KOPT-K1 (cell line): ENCODE results near the gene ST3GAL3.
"Not testable (repeated sequence)": the region's sequence is repeated elsewhere in the genome, so short reads cannot be mapped to it uniquely, and the experiment has no call there.

Experiments used
- H3K27ac ChIP-seq: fragments of 200-600 bp; sonication (generic); 2 replicates; pipeline ENCODE4 v1.5.1; 2016; ENCODE audit warnings: antibody characterized with exemption, mild to moderate bottlenecking, low read depth, low read length; ENCODE audit not compliant: poor library complexity, severe bottlenecking
- H3K36me3 ChIP-seq: fragments of 200-600 bp; sonication (generic); 2 replicates; pipeline ENCODE4 v1.5.1; 2017; ENCODE audit warnings: antibody characterized with exemption, mild to moderate bottlenecking, low read length, moderate library complexity; ENCODE audit not compliant: insufficient read depth
- H3K9me3 ChIP-seq: fragments of 200-600 bp; sonication (generic); 2 replicates; pipeline ENCODE4 v1.5.1; 2017; ENCODE audit warnings: antibody characterized with exemption, low read length, mild to moderate bottlenecking; ENCODE audit not compliant: insufficient read depth, poor library complexity, severe bottlenecking

The ST3GAL3 gene

GRCh38 chr1:43716559-43717281, 9.4 kb downstream of the ST3GAL3 start:
- no peak overlapping the region for H3K27ac ChIP-seq
- H3K9me3 ChIP-seq = no peaks in the 10 kb centered on the region
- no peaks in the 10 kb centered on the region for H3K36me3 ChIP-seq

GRCh38 chr1:43719063-43719462, 11.7 kb downstream of the ST3GAL3 start:
- Histone ChIP-seq H3K27ac (no peak overlapping the region), H3K9me3 (no peaks in the 10 kb centered on the region), H3K36me3 (no peaks in the 10 kb centered on the region)

GRCh38 chr1:43719670-43720419, 12.5 kb downstream of the ST3GAL3 start:
- H3K36me3 ChIP-seq, H3K9me3 ChIP-seq, H3K27ac ChIP-seq: not testable (repeated sequence)

GRCh38 chr1:43722810-43723209, 15.5 kb downstream of the ST3GAL3 start:
- Histone ChIP-seq H3K27ac (no peak overlapping the region), H3K9me3 (no peaks in the 10 kb centered on the region), H3K36me3 (no peaks in the 10 kb centered on the region)

- no peak overlapping the region for H3K27ac ChIP-seq
- no peaks in the 10 kb centered on the region for H3K9me3 ChIP-seq
- H3K36me3 ChIP-seq = no peaks in the 10 kb centered on the region
Measured at GRCh38 chr1:43729816-43730463, 22.6 kb downstream of the ST3GAL3 start.

- H3K36me3 ChIP-seq = peaks cover 10% of the 10 kb centered on the region
- H3K27ac ChIP-seq = no peak overlapping the region
- no peaks in the 10 kb centered on the region for H3K9me3 ChIP-seq
Measured at GRCh38 chr1:43731867-43732531, 24.7 kb downstream of the ST3GAL3 start.

GRCh38 chr1:43736819-43737218, 29.5 kb downstream of the ST3GAL3 start:
- no peak overlapping the region for H3K27ac ChIP-seq
- H3K9me3 ChIP-seq = no peaks in the 10 kb centered on the region
- H3K36me3 ChIP-seq = peaks cover 36% of the 10 kb centered on the region

GRCh38 chr1:43742026-43742425, 34.7 kb downstream of the ST3GAL3 start:
- Histone ChIP-seq H3K36me3 (peaks cover 38% of the 10 kb centered on the region), H3K27ac (no peak overlapping the region), H3K9me3 (no peaks in the 10 kb centered on the region)

- Histone ChIP-seq H3K36me3 (peaks cover 33% of the 10 kb centered on the region), H3K9me3 (no peaks in the 10 kb centered on the region), H3K27ac (no peak overlapping the region)
Measured at GRCh38 chr1:43743206-43743605, 35.9 kb downstream of the ST3GAL3 start.

- no peak overlapping the region for H3K27ac ChIP-seq
- H3K36me3 ChIP-seq = peaks cover 7% of the 10 kb centered on the region; the same call in 1 of the 2 replicates
- H3K9me3 ChIP-seq = no peaks in the 10 kb centered on the region
Measured at GRCh38 chr1:43747736-43748135, 40.4 kb downstream of the ST3GAL3 start.

GRCh38 chr1:43750083-43750482, 42.7 kb downstream of the ST3GAL3 start:
- peaks cover 4% of the 10 kb centered on the region; the same call in 1 of the 2 replicates for H3K36me3 ChIP-seq
- H3K27ac ChIP-seq = no peak overlapping the region
- no peaks in the 10 kb centered on the region for H3K9me3 ChIP-seq

GRCh38 chr1:43753422-43753821, 46.1 kb downstream of the ST3GAL3 start:
- no peaks in the 10 kb centered on the region for H3K9me3 ChIP-seq
- H3K36me3 ChIP-seq = no peaks in the 10 kb centered on the region
- no peak overlapping the region for H3K27ac ChIP-seq

GRCh38 chr1:43754892-43755291, 47.6 kb downstream of the ST3GAL3 start:
- Histone ChIP-seq H3K27ac (no peak overlapping the region), H3K36me3 (no peaks in the 10 kb centered on the region), H3K9me3 (no peaks in the 10 kb centered on the region)

GRCh38 chr1:43757343-43758053, 50.2 kb downstream of the ST3GAL3 start:
- Histone ChIP-seq H3K36me3 (no peaks in the 10 kb centered on the region), H3K9me3 (no peaks in the 10 kb centered on the region), H3K27ac (no peak overlapping the region)
